Gastrocnemius medialis (tissue), 4 donors: ENCODE results near the gene PDPN. TPM values are rescaled to one million over a fixed set of nuclear protein-coding genes. Genes with fewer than 3 reads are reported as not detected.
"Not testable (repeated sequence)": the region's sequence is repeated elsewhere in the genome, so short reads cannot be mapped to it uniquely, and the experiment has no call there.

Experiments
- ATAC-seq, 2 donors: fragments of 150-250 bp; one replicate each; pipeline ENCODE4 v1.9.1; 2016
- DNase-seq, 2 donors: peaks; one replicate each; pipeline ENCODE4 v3.0.0-alpha.2; 2019
- H3K27ac ChIP-seq, 4 donors: fragments of 200-600 bp; sonication (generic); 1 replicate in 1 of 4; 2 replicates in 3 of 4; pipeline ENCODE4 v1.5.1; 2016 to 2018; ENCODE audit warnings: mild to moderate bottlenecking in 2 of 4, moderate library complexity in 1 of 4
- H3K27me3 ChIP-seq, 3 donors: fragments of 200-600 bp; sonication (generic) in 2 of 3; 1 replicate in 1 of 3; 2 replicates in 2 of 3; pipeline versions ENCODE4 v1.5.1 to v1.6.0; 2016 to 2019; ENCODE audit warnings: mild to moderate bottlenecking in 1 of 3, moderate library complexity in 1 of 3
- H3K36me3 ChIP-seq, 2 donors: fragments of 200-600 bp; sonication (generic) in 1 of 2; one replicate each; pipeline ENCODE4 v1.5.1; 2017 to 2018
- H3K4me1 ChIP-seq, 2 donors: fragments of 200-600 bp; sonication (generic) in 1 of 2; one replicate each; pipeline ENCODE4 v1.5.1; 2016 to 2017; ENCODE audit warnings: mild to moderate bottlenecking in 2 of 2
- H3K4me3 ChIP-seq, 4 donors: fragments of 200-600 bp; sonication (generic) in 3 of 4; 1 replicate in 1 of 4; 2 replicates in 3 of 4; pipeline ENCODE4 v1.5.1; 2016 to 2019; ENCODE audit warnings: mild to moderate bottlenecking in 2 of 4
- H3K9me3 ChIP-seq, 3 donors: fragments of 200-600 bp; sonication (generic) in 2 of 3; 1 replicate in 1 of 3; 2 replicates in 2 of 3; pipeline ENCODE4 v1.5.1; 2016 to 2019
- POLR2A ChIP-seq, 2 donors: fragments of 450-650 bp; IDR thresholded peaks; one replicate each; pipeline ENCODE4 v1.6.1; 2017; ENCODE audit warnings: antibody characterized with exemption in 2 of 2, mild to moderate bottlenecking in 2 of 2, moderate library complexity in 2 of 2
- in situ Hi-C, 4 donors: fragments of 200-750 bp; cut with MboI; loops; one replicate each; pipeline versions ENCODE4 v1.15.0 to v1.8.0; 2017; ENCODE audit warnings: low sequenced_read_pairs in 4 of 4
- intact Hi-C: fragments of 100-400 bp; cut with DNase I; formaldehyde crosslinking; loops from one replicate; pipeline ENCODE4 v1.15.1; 2023; ENCODE audit warnings: low total_unique reads
- total RNA-seq, 4 donors: library from RNA; depleted of rRNA; stranded (reverse); fragments of >200 nt; gene quantifications; one replicate each; pipeline versions ENCODE4 v1.1.0 to v1.2.3, GENCODE V29; 2016
- TF ChIP-seq, protein P1 (sequence below), 5 experiments: fragments of 450-650 bp in 3 of 5; fragments of 200-600 bp in 2 of 5; sonication (generic) in 2 of 5; IDR thresholded peaks in 4 of 5; conservative IDR thresholded peaks in 1 of 5; 1 replicate in 4 of 5; 2 replicates in 1 of 5; pipeline ENCODE4 v1.5.1; 2016 to 2019; ENCODE audit warnings: antibody characterized with exemption in 5 of 5, mild to moderate bottlenecking in 3 of 5, moderate library complexity in 3 of 5

PDPN gene
- total RNA-seq, 4 donors from 2014 or later = 9.8 to 42.5 (median 21.3) TPM

DNA sequence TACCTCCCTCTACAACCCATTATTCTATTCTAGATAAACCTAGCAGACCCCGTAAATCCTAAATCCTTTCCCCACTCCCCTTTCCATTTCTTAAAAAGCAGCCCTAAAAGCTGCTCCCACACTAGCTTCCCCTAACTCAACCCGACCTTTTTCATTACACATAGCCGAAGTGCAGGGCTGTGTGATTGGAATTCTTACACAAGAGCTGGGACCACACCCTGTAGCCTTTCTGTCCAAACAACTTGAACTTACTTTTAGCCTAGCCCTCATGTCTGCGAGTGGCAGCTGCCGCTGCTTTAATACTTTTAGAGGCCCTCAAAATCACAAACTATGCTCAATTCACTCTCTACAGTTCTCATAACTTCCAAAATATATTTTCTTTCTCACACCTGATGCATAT is 19.6 kb upstream of the PDPN start:
- no peak for DNase-seq
- Histone ChIP-seq H3K9me3 (no peaks in the 10 kb centered on the region), H3K27me3 (no peaks in the 10 kb centered on the region), H3K27ac (no peak overlapping the region), H3K36me3 (no peaks in the 10 kb centered on the region), H3K4me3 (no peak overlapping the region), H3K4me1 (no peaks in the 10 kb centered on the region)
- in situ Hi-C loops (loop anchor here in 1 of 4 donors (25.0 kb wide), 1 partner anchor 102 kb away; no protein-coding TSS in a partner anchor), intact Hi-C loops (no loop called here)
- ATAC-seq = no peak
- TF ChIP-seq, protein P1, sequence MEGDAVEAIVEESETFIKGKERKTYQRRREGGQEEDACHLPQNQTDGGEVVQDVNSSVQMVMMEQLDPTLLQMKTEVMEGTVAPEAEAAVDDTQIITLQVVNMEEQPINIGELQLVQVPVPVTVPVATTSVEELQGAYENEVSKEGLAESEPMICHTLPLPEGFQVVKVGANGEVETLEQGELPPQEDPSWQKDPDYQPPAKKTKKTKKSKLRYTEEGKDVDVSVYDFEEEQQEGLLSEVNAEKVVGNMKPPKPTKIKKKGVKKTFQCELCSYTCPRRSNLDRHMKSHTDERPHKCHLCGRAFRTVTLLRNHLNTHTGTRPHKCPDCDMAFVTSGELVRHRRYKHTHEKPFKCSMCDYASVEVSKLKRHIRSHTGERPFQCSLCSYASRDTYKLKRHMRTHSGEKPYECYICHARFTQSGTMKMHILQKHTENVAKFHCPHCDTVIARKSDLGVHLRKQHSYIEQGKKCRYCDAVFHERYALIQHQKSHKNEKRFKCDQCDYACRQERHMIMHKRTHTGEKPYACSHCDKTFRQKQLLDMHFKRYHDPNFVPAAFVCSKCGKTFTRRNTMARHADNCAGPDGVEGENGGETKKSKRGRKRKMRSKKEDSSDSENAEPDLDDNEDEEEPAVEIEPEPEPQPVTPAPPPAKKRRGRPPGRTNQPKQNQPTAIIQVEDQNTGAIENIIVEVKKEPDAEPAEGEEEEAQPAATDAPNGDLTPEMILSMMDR (IDR thresholded peaks at IDR 0.05 in 4 of 5, conservative IDR thresholded peaks at IDR 0.05 in 1 of 5) = no peak
- no peak for TF ChIP-seq POLR2A (IDR thresholded peaks at IDR 0.05)

DNA sequence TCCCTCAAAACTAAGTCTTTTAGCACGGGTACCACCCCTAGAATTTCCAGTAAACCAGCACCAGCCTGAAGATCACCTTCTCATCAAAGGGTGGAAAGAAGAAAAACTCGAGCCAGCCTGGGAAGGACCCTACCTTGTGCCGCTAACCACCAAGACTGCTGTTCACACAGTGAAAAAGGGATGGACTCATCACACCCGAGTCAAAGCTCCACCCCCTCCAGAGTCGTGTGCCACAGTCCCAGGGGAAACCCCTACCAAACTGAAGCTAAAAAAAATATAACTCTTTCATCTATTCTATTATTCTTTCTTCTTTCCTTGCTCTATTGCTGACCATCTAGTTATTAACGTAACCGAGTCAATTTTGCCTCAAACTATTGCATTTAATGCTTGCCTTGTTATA is 13.2 kb upstream of the PDPN start:
- in situ Hi-C loops = loop anchor here in 1 of 4 donors (25.0 kb wide), 1 partner anchor 108 kb away; no protein-coding TSS in a partner anchor
- DNase-seq, H3K4me3 ChIP-seq, ATAC-seq, H3K36me3 ChIP-seq, H3K27me3 ChIP-seq, H3K4me1 ChIP-seq, intact Hi-C loops, H3K9me3 ChIP-seq, H3K27ac ChIP-seq: not testable (repeated sequence)

DNA sequence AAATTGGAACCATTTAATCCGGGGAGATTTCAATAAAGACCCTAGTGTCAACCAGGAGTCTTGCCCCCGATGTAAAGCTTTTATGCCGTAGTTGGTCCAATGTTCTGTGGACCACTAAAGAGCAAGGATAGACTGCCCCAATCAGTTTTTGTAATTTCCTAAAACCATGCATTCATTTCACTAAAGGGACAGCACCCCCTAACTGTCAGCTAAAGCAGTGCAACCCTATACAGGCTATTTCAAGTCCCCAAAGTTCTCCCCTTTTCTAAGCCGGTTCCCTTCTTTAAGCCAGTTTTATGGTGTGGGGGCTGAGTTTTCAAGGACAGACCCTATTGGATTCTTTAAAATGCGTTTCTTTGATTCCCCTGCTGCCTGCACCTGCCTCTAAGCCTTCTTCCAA is 12.7 kb upstream of the PDPN start:
- Histone ChIP-seq H3K9me3 (no peaks in the 10 kb centered on the region), H3K27ac (no peak overlapping the region), H3K4me3 (no peak overlapping the region), H3K36me3 (no peaks in the 10 kb centered on the region), H3K27me3 (no peaks in the 10 kb centered on the region), H3K4me1 (no peaks in the 10 kb centered on the region)
- in situ Hi-C loops (loop anchor here in 1 of 4 donors (25.0 kb wide), 1 partner anchor 109 kb away; no protein-coding TSS in a partner anchor), intact Hi-C loops (loop anchor here (1.0 kb wide), 1 partner anchor 102 kb away; no protein-coding TSS in a partner anchor)
- ATAC-seq (peak in 1 of 2 donors; percentile 65), DNase-seq (no peak)
- TF ChIP-seq, protein P1 (IDR thresholded peaks at IDR 0.05 in 4 of 5, conservative IDR thresholded peaks at IDR 0.05 in 1 of 5) = peak; percentile 41 to 61 (median 50)
- no peak for TF ChIP-seq POLR2A (IDR thresholded peaks at IDR 0.05)

DNA sequence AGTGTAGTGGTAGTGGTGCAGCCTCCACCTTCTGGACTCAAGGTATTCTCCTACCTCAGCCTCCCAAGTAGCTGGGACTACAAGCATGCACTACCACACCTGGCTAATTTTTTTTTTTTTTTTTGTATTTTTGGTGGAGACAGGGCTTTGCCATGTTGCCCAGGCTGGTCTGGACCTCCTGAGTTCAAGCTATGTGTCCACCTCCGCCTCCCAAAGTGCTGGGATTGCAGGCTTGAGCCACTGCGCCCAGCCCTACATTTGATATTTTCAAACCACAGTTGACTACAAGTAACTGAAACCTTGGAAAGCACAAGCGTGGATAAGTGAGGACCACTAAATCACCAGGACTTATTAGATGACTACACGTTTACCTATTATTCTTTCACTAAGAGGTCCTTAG is 10.0 kb upstream of the PDPN start:
- no peak for TF ChIP-seq POLR2A (IDR thresholded peaks at IDR 0.05)
- TF ChIP-seq, protein P1 (IDR thresholded peaks at IDR 0.05 in 4 of 5, conservative IDR thresholded peaks at IDR 0.05 in 1 of 5) = no peak
- Histone ChIP-seq H3K9me3 (no peaks in the 10 kb centered on the region), H3K27ac (no peak overlapping the region), H3K4me3 (no peak overlapping the region), H3K36me3 (no peaks in the 10 kb centered on the region), H3K27me3 (peaks cover 0 to 7% (median 3%) of the 10 kb centered on the region in 3 donors), H3K4me1 (no peaks in the 10 kb centered on the region)
- no peak for DNase-seq
- in situ Hi-C loops (loop anchor here in 1 of 4 donors (25.0 kb wide), 1 partner anchor 111 kb away; no protein-coding TSS in a partner anchor), intact Hi-C loops (no loop called here)
- no peak for ATAC-seq

DNA sequence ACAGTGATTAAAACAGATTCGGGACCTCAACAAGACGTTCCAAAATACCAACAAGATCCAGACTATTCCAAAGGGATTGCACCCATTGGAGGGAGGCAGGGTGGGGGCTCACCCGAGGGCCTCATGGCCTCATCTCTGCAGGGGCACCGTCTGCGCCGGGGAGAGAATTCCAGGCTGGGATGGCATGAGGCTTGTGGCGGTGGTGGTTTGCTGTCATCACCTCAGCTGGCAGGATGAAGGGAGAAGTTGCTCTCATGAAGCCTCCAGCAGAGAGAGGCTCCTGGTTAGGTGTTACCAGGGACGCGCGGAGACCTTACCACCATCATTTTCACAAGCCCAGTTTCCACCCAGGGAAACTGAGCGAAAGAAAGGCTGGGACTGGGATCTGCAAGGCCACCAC is 6.7 kb upstream of the PDPN start:
- H3K27me3 ChIP-seq = peaks cover 0 to 7% (median 3%) of the 10 kb centered on the region in 3 donors
- ATAC-seq = no peak
- H3K9me3 ChIP-seq = no peaks in the 10 kb centered on the region
- no peaks in the 10 kb centered on the region for H3K4me1 ChIP-seq
- no peak overlapping the region for H3K4me3 ChIP-seq
- no peak for TF ChIP-seq POLR2A (IDR thresholded peaks at IDR 0.05)
- TF ChIP-seq, protein P1 (IDR thresholded peaks at IDR 0.05 in 4 of 5, conservative IDR thresholded peaks at IDR 0.05 in 1 of 5) = no peak
- no peaks in the 10 kb centered on the region for H3K36me3 ChIP-seq
- no peak for DNase-seq
- in situ Hi-C loops = no loop called here
- H3K27ac ChIP-seq = no peak overlapping the region
- intact Hi-C loops = no loop called here
